A549 (cell line): ENCODE results near the gene SOD2. TPM values are rescaled to one million over a fixed set of nuclear protein-coding genes. Genes with fewer than 3 reads are reported as not detected.

Experiments
- ATAC-seq, 2 experiments: fragments of 200-7000 bp in 1 of 2; fragments of >200 bp in 1 of 2; cut with Nextera tagmentation in 1 of 2; cut with Tn5 transposase in 1 of 2; 3 replicates each; pipeline versions ENCODE4 v1.8.0 to v1.9.1; 2018 to 2020; ENCODE audit warnings: mild to moderate bottlenecking in 1 of 2, moderate library complexity in 1 of 2
- CTCF ChIA-PET: fragments of 300-600 bp; sonication (Branson Sonifier 250); formaldehyde crosslinking; extraction: SDS; loops from one replicate; lab custom pipeline; 2021; ENCODE audit warnings: antibody characterized with exemption, inconsistent platforms; lab: Yijun Ruan, JAX
- POLR2A ChIA-PET: fragments of 350-600 bp; formaldehyde crosslinking; extraction: SDS; loops from one replicate; lab custom pipeline; 2021; ENCODE audit warnings: antibody characterized with exemption, inconsistent platforms; lab: Yijun Ruan, JAX
- DNase-seq, 2 experiments: peaks; one replicate each; pipeline versions ENCODE4 v3.0.0 to v3.0.0-alpha.2; 2011 to 2016; ENCODE audit warnings: low read depth in 1 of 2, low spot score in 1 of 2
- FAIRE-seq: peaks from 2 replicates; lab custom pipeline; 2011; peaks lifted over from hg19 to GRCh38; lab: Jason Lieb, UNC
- H3K27ac ChIP-seq, 2 experiments: fragments of >200 bp; sonication (Bioruptor Twin); formaldehyde crosslinking; 3 replicates each; pipeline ENCODE4 v1.5.1; 2016 to 2017
- H3K4me1 ChIP-seq: fragments of >200 bp; sonication (Bioruptor Twin); formaldehyde crosslinking; 3 replicates; pipeline ENCODE4 v1.6.1; 2016
- H3K4me2 ChIP-seq: fragments of >200 bp; sonication (Bioruptor Twin); formaldehyde crosslinking; 3 replicates; pipeline ENCODE4 v1.6.1; 2016
- H3K4me3 ChIP-seq: fragments of >200 bp; sonication (Bioruptor Twin); formaldehyde crosslinking; 3 replicates; pipeline ENCODE4 v1.5.1; 2016
- H3K9me3 ChIP-seq: fragments of >200 bp; sonication (Bioruptor Twin); formaldehyde crosslinking; 3 replicates; pipeline ENCODE4 v1.6.1; 2016
- BHLHE40 ChIP-seq: IDR thresholded peaks from 2 replicates; pipeline ENCODE4 v1.6.1; 2012; ENCODE audit warnings: low read depth, low read length, inconsistent platforms
- EHMT2 ChIP-seq: fragments of 200-600 bp; sonication (generic); IDR thresholded peaks from 2 replicates; pipeline ENCODE4 v1.6.1; 2016; ENCODE audit warnings: antibody characterized with exemption, low read depth, mild to moderate bottlenecking, moderate library complexity
- HOXB5 ChIP-seq: fragments of 250-450 bp; sonication (Bioruptor Pico); IDR thresholded peaks from 2 replicates; pipeline ENCODE4 v1.5.0; 2020; ENCODE audit warnings: mild to moderate bottlenecking, moderate library complexity
- NFE2L2 ChIP-seq: fragments of 150-350 bp; conservative IDR thresholded peaks from 2 replicates; pipeline ENCODE4 v1.6.1; 2014; ENCODE audit warnings: low read length
- POLR2A ChIP-seq: IDR thresholded peaks from 2 replicates; pipeline ENCODE4 v1.6.1; 2012; ENCODE audit warnings: mild to moderate bottlenecking, low read length
- POLR2AphosphoS2 ChIP-seq: conservative IDR thresholded peaks from 2 replicates; pipeline ENCODE4 v1.6.1; 2012; ENCODE audit warnings: low read length, improper control_type of control experiment, inconsistent platforms
- RFX5 ChIP-seq: fragments of 450-650 bp; IDR thresholded peaks from 2 replicates; pipeline ENCODE4 v1.7.1; 2014; ENCODE audit warnings: antibody characterized with exemption, mild to moderate bottlenecking, moderate library complexity
- SREBF2 ChIP-seq: fragments of 450-650 bp; IDR thresholded peaks from 2 replicates; pipeline ENCODE4 v1.6.1; 2014; ENCODE audit warnings: mild to moderate bottlenecking, moderate library complexity
- ZC3H11A ChIP-seq: fragments of 450-650 bp; IDR thresholded peaks from 2 replicates; pipeline ENCODE4 v1.6.1; 2014; ENCODE audit warnings: antibody characterized with exemption, mild to moderate bottlenecking
- WGBS: methylation state at CpG from one replicate; pipeline ENCODE4 v1.1.6; 2017; ENCODE audit errors: missing lambda C conversion rate; 5-methylcytosine and 5-hydroxymethylcytosine counted together
- polyA plus RNA-seq, 4 experiments: library from polyadenylated mRNA; depleted of rRNA in 3 of 4; stranded (reverse); fragments of >200 nt; fragmentation: RNase III in 1 of 4; extraction: RNeasy Plus Mini Kit Qiagen cat#74134 plus additional on column Dnase treatment in 1 of 4; gene quantifications; 2 replicates in 3 of 4; 3 replicates in 1 of 4; pipeline ENCODE4 v1.2.3, GENCODE V29; 2011 to 2017
- small RNA-seq, 6 experiments: library from RNA; depleted of rRNA; stranded (forward); fragments of <200 nt; gene quantifications; one replicate each; pipeline ENCODE3, GENCODE V24; 2012
- TF ChIP-seq, protein P1 (sequence below): fragments of >200 bp; sonication (Bioruptor Twin); formaldehyde crosslinking; IDR thresholded peaks from 3 replicates; pipeline ENCODE4 v1.5.1; 2016
- TF ChIP-seq, protein P2 (sequence below): IDR thresholded peaks from 2 replicates; pipeline ENCODE4 v1.6.1; 2012
- TF ChIP-seq, protein P3 (sequence below): IDR thresholded peaks from 2 replicates; pipeline ENCODE4 v1.6.1; 2012

The SOD2 gene
- polyA plus RNA-seq, 2 of the 4 experiments (the other 2 are of a cell fraction): 34.8 to 81.0 TPM

DNA sequence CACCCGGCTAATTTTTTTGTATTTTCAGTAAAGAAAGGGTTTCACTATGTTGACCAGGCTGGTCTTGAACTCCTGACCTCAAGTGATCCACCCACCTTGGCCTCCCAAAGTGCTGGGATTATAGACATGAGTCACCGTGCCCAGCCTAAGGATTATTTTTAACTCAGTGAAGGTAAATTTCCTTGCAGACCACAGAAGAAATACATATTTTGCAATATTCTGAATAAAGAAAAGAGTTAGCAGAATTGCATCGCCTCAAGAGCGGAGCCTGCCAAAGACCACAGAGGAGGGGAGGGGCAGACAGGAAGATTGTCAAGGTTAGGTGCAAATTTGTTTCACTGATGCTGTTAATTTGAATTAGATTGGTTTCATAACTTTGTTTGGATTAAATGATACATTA lies 47.4 kb downstream of the SOD2 start:
- H3K4me1 ChIP-seq: peaks cover 3% of the 10 kb centered on the region; the same call in 1 of the 3 replicates
- no peak overlapping the region for H3K27ac ChIP-seq
- TF ChIP-seq NFE2L2 (no peak), EHMT2 (no peak), HOXB5 (CRISPR knock-in tag) (no peak), BHLHE40 (no peak), RFX5 (no peak), POLR2A (no peak), POLR2AphosphoS2 (no peak), ZC3H11A (no peak), SREBF2 (no peak)
- TF ChIP-seq, protein P1, sequence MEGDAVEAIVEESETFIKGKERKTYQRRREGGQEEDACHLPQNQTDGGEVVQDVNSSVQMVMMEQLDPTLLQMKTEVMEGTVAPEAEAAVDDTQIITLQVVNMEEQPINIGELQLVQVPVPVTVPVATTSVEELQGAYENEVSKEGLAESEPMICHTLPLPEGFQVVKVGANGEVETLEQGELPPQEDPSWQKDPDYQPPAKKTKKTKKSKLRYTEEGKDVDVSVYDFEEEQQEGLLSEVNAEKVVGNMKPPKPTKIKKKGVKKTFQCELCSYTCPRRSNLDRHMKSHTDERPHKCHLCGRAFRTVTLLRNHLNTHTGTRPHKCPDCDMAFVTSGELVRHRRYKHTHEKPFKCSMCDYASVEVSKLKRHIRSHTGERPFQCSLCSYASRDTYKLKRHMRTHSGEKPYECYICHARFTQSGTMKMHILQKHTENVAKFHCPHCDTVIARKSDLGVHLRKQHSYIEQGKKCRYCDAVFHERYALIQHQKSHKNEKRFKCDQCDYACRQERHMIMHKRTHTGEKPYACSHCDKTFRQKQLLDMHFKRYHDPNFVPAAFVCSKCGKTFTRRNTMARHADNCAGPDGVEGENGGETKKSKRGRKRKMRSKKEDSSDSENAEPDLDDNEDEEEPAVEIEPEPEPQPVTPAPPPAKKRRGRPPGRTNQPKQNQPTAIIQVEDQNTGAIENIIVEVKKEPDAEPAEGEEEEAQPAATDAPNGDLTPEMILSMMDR: no peak
- TF ChIP-seq, protein P2, sequence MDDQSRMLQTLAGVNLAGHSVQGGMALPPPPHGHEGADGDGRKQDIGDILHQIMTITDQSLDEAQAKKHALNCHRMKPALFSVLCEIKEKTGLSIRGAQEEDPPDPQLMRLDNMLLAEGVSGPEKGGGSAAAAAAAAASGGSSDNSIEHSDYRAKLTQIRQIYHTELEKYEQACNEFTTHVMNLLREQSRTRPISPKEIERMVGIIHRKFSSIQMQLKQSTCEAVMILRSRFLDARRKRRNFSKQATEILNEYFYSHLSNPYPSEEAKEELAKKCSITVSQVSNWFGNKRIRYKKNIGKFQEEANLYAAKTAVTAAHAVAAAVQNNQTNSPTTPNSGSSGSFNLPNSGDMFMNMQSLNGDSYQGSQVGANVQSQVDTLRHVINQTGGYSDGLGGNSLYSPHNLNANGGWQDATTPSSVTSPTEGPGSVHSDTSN: no peak
- TF ChIP-seq, protein P3, sequence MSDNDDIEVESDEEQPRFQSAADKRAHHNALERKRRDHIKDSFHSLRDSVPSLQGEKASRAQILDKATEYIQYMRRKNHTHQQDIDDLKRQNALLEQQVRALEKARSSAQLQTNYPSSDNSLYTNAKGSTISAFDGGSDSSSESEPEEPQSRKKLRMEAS: no peak
- WGBS: 61% methylated on average over 4 of the region's 4 CpGs
- ChIA-PET CTCF (interaction anchor here (1.4 kb wide), 1 partner anchor 9 kb away, joined by 5 read pairs; no protein-coding TSS in a partner anchor), POLR2A (no interaction called here)
- no peaks in the 10 kb centered on the region for H3K9me3 ChIP-seq
- H3K4me3 ChIP-seq: no peak overlapping the region
- ATAC-seq (no peak), FAIRE-seq (no peak), DNase-seq (no peak)
- no peak overlapping the region for H3K4me2 ChIP-seq

Small RNAs within 50 kb of the gene (small RNA-seq; reads per million reads assigned to genes)
- gene RNU4ATAC18P: 0 to 0.66 (median 0) reads per million in 6 experiments

Other genes with a start within 250 kb of the SOD2 start
- 42.4 and 46.1 TPM in 2 replicates for gene WTAP, start 34.3 kb upstream of the SOD2 start, polyA plus RNA-seq (2011; rRNA removed)
- gene WTAP, start 34.3 kb upstream of the SOD2 start, polyA plus RNA-seq (2017; fragmentation: RNase III; extraction: RNeasy Plus Mini Kit Qiagen cat#74134 plus additional on column Dnase treatment): 53.2 to 54.0 TPM (median 53.9 TPM) in 3 replicates
- 37.3 and 45.5 TPM in 2 replicates for gene ACAT2, start 68.8 kb upstream of the SOD2 start, polyA plus RNA-seq (2011; rRNA removed)
- gene ACAT2, start 68.8 kb upstream of the SOD2 start, polyA plus RNA-seq (2017; fragmentation: RNase III; extraction: RNeasy Plus Mini Kit Qiagen cat#74134 plus additional on column Dnase treatment): 33.1 to 44.8 TPM (median 44.7 TPM) in 3 replicates
- gene TCP1, start 96.4 kb upstream of the SOD2 start, polyA plus RNA-seq (2011; rRNA removed): 170 and 215 TPM in 2 replicates
- gene TCP1, start 96.4 kb upstream of the SOD2 start, polyA plus RNA-seq (2017; fragmentation: RNase III; extraction: RNeasy Plus Mini Kit Qiagen cat#74134 plus additional on column Dnase treatment): 367 to 416 TPM (median 379 TPM) in 3 replicates
- gene MRPL18, start 97.2 kb upstream of the SOD2 start, polyA plus RNA-seq (2011; rRNA removed): 120 and 142 TPM in 2 replicates
- gene MRPL18, start 97.2 kb upstream of the SOD2 start, polyA plus RNA-seq (2017; fragmentation: RNase III; extraction: RNeasy Plus Mini Kit Qiagen cat#74134 plus additional on column Dnase treatment): 102 to 127 TPM (median 115 TPM) in 3 replicates
- gene PNLDC1, start 107.0 kb upstream of the SOD2 start, polyA plus RNA-seq (2011; rRNA removed): 0.07 and 0.09 TPM in 2 replicates
- gene PNLDC1, start 107.0 kb upstream of the SOD2 start, polyA plus RNA-seq (2017; fragmentation: RNase III; extraction: RNeasy Plus Mini Kit Qiagen cat#74134 plus additional on column Dnase treatment): 0.08 to 0.13 TPM (median 0.12 TPM) in 3 replicates
- gene MAS1, start 197.7 kb upstream of the SOD2 start, polyA plus RNA-seq (2011; rRNA removed): not detected in 2 replicates
- not detected in 3 replicates for gene MAS1, start 197.7 kb upstream of the SOD2 start, polyA plus RNA-seq (2017; fragmentation: RNase III; extraction: RNeasy Plus Mini Kit Qiagen cat#74134 plus additional on column Dnase treatment)